Non-pigmented ciliary epithelial cell (primary cell): ENCODE results near the gene PTDSS2.
"Not testable (repeated sequence)": the region's sequence is repeated elsewhere in the genome, so short reads cannot be mapped to it uniquely, and the experiment has no call there.

Experiments used
- DNase-seq: peaks from one replicate; pipeline ENCODE4 v3.0.0-alpha.2; 2010; ENCODE audit warnings: low read depth

The PTDSS2 gene

GRCh38 chr11:431921-432320 lies 18.2 kb upstream of the PTDSS2 start:
- no peak for DNase-seq

GRCh38 chr11:432501-433100 lies 17.5 kb upstream of the PTDSS2 start:
- no peak for DNase-seq

- DNase-seq, result no peak
Measured at GRCh38 chr11:433111-433510, 17.0 kb upstream of the PTDSS2 start.

- DNase-seq, result no peak
Measured at GRCh38 chr11:433641-434040, 16.4 kb upstream of the PTDSS2 start.

GRCh38 chr11:434496-434895 lies 15.6 kb upstream of the PTDSS2 start:
- no peak for DNase-seq

GRCh38 chr11:434999-435740 lies 14.9 kb upstream of the PTDSS2 start:
- DNase-seq, result not testable (repeated sequence)

- no peak for DNase-seq
Measured at GRCh38 chr11:437228-437870, 12.7 kb upstream of the PTDSS2 start.

- no peak for DNase-seq
Measured at GRCh38 chr11:438101-438844, 11.8 kb upstream of the PTDSS2 start.

- no peak for DNase-seq
Measured at GRCh38 chr11:439315-440064, 10.6 kb upstream of the PTDSS2 start.

- DNase-seq, result no peak
Measured at GRCh38 chr11:440065-441042, 9.7 kb upstream of the PTDSS2 start.

GRCh38 chr11:441043-441417 lies 9.0 kb upstream of the PTDSS2 start:
- no peak for DNase-seq

GRCh38 chr11:441418-442274 lies 8.4 kb upstream of the PTDSS2 start, which contains the start of gene ANO9:
ANO9 (minus strand) TSS chr11:442011; CDS start chr11:441926, 85 bp downstream.
- DNase-seq, result no peak

GRCh38 chr11:442611-443081 lies 7.4 kb upstream of the PTDSS2 start:
- no peak for DNase-seq

- DNase-seq, result no peak
Measured at GRCh38 chr11:443542-444199, 6.4 kb upstream of the PTDSS2 start.

- no peak for DNase-seq
Measured at GRCh38 chr11:444396-445144, 5.5 kb upstream of the PTDSS2 start.

GRCh38 chr11:445765-446588 lies 4.1 kb upstream of the PTDSS2 start:
- no peak for DNase-seq

- DNase-seq, result no peak
Measured at GRCh38 chr11:446891-447290, 3.2 kb upstream of the PTDSS2 start.
